Measurements from ENCODE around the gene RAP2C.
"Not testable (repeated sequence)": the region's sequence is repeated elsewhere in the genome, so short reads cannot be mapped to it uniquely, and the experiment has no call there.

RAP2C gene

GRCh38 chrX:132193872-132194574 is 25.2 kb downstream of the RAP2C start:
- no peak for DNase-seq

DNA sequence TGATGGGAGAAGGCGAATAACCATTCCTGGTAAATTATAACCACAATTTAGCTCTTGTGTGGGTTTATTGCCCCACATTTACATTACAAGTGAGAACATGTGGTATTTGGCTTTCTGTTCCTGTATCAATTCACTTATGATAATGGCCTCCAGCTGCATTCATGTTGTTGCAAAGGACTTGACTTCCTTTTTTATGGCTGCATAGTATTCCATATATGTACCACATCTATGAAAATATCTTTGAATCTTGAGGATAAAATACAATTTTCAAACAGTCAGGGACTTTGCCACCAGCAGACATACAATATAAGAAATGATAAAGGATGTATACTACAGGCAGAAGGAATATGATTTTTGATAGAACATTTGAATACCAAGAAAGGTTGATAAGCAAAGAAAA is 27.3 kb downstream of the RAP2C start:
- DNase-seq = no peak

DNA sequence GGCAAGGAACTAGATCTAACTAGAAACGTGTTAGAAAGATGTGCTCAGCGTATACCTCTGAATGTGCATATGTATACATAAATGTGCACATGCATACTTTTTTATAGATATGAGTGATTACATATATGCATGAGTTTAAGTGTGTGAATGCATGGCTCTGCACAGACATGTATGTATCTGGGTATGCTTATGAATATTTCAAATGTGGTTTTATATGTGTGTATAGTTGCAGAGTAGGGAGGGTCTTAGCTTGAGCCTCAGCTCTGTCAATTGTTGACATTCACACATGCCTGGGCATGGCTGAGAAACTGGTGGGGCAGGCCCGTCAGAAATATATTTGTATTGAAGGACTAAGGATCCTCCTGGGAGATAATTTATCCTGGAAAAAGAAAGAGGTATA is 31.1 kb downstream of the RAP2C start:
- no peak for DNase-seq

- no peak for DNase-seq
Measured at GRCh38 chrX:132187451-132187850, 31.8 kb downstream of the RAP2C start.

DNA sequence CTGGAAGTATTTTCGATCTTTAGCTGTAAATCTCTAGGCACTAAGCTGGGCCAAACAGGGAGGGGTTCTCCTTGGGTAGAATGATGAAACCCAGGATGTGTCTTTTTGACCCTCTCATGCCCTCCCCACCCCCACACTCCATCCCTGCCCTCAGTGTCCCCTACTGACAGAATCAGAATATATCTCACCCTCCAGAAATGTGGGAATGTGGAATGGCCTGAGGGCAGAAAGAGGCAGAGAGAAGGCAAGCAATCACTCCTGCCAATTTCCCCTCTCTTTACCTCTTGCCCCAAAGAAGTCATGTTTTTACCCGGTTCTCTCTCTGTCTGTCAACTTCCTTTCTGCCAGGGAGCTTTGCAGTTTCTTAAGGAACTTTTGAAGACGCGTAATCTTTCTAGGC is 34.4 kb downstream of the RAP2C start:
- DNase-seq = no peak

DNA sequence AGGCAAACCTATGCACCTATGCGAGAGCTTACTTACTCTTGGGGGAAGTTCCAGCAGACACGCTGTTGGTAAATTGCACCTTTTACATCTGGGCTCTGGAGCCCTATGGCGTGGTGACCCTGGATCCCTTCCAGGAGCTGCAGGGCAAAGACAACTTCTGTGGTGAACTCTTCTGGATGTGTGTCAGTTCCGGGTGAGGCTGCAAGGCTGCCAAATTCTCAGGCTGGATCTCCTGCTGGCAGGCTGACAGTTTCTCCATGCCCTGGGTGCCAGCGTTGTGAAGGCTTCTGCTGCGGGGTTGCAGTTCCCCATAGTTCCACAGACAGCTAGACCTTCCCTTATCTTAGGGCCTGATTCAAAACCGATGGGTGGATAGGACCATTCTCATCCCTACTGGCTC is 37.9 kb downstream of the RAP2C start:
- no peak for DNase-seq

GRCh38 chrX:132180929-132181328 is 38.3 kb downstream of the RAP2C start:
- DNase-seq = no peak

- no peak for DNase-seq
Measured at GRCh38 chrX:132173647-132174046, 45.6 kb downstream of the RAP2C start.

GRCh38 chrX:132171881-132172280 is 47.4 kb downstream of the RAP2C start:
- DNase-seq = no peak

DNA sequence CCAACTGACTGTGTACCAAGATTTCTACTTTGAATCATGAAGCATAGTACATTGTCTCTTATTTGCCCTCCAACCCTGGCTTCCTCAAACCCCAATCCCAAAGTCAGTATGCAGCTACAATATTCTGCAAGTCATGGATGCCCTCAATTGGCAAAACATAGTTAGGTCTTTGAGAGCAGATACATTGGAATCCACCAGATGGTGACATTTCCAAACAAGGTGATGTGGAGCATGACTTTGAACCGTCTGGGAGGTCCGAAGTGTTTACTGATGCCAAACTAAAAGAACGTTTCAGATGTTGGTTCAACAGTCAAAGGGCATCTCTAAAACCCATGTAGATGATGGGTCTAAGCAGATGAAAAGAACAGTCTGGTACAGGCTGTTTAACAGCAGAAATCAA is 47.8 kb downstream of the RAP2C start:
- no peak for DNase-seq

- DNase-seq = peak in 2 of 3 experiments; percentile 59 to 89
Measured at GRCh38 chrX:132169554-132169953, 49.7 kb downstream of the RAP2C start.

- no peak for DNase-seq
Measured at GRCh38 chrX:132165651-132166050, 53.6 kb downstream of the RAP2C start.

DNA sequence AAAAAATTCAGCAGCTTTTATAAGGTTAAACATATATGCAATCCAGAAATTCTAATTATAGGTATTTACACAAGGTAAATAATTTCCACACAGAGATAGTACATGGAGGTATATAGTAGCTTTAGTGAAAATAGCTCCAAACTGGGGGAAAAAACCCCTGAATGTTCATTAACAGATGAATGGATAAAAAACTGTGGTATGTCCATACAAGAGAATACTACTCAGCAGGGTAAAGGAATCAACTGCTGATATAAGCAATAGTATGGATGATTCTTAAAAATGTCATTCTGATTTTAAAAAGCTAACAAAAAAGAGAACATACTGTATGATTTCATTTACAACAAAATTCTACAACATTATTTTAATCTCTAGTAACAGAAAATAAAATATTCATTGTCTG is 54.2 kb downstream of the RAP2C start:
- DNase-seq = no peak

DNA sequence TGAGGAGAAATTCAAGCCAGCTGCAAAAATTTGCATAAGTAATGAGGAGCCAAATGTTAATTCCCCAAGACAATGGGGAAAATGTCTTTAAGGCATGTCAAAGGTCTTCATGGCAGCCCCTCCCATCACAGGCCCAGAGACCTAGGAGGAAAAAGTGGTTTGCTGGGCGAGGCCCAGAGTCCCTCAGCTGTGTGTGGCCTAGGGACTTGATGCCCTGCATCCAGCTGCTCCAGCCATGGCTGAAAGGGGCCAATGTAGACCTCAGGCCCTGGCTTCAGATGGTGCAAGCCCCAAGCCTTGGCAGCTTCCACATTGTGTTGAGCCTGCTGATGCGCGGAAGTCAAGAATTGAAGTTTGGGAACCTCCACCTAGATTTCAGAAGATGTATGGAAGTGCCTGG is 56.2 kb downstream of the RAP2C start:
- DNase-seq = not testable (repeated sequence)

DNA sequence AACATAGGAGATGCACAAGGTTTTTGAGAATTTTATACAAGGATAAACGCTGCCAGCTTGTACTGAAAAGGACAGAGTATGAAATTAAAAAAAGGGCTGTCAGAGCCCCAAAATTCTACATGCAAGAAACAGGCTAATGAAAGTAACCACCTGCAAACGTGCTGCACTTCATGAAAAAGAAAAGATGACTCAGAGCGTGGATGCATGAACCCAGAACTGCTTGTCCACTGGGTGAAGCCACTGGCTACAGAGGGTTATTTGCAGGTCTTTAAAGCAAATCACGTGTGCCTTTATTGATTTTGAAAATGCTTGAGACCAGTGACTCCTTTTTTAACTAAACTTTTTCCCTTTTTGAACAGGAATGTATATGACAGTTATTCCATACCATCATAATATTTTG is 66.1 kb downstream of the RAP2C start:
- no peak for DNase-seq

Data from NCI-H1417 (cell line).